ENCODE results near the gene CRIP2.

CRIP2 gene

GRCh38 chr14:105474483-105475268, at the start of gene CRIP2:
Gene CRIP2 (plus strand): TSS chr14:105474821. CDS start chr14:105474863, 42 bp downstream.
- peaks cover 16% of the 10 kb centered on the region for H3K4me1 ChIP-seq (ENCODE audit: insufficient read depth, poor library complexity, severe bottlenecking)
- peak; percentile 4; the same call in 2 of the 3 replicates for ATAC-seq (ENCODE audit: low read depth)
- no peaks in the 10 kb centered on the region for H3K27me3 ChIP-seq (ENCODE audit: insufficient read depth, poor library complexity, severe bottlenecking)
- H3K36me3 ChIP-seq (ENCODE audit: low read depth), result peaks cover 8% of the 10 kb centered on the region; the same call in 1 of the 2 replicates
- H3K4me3 ChIP-seq (ENCODE audit: severe bottlenecking), result peak within 1 kb of the TSS; percentile 89
- H3K9me3 ChIP-seq (ENCODE audit: severe bottlenecking), result no peaks in the 10 kb centered on the region
- TF ChIP-seq, protein P1, sequence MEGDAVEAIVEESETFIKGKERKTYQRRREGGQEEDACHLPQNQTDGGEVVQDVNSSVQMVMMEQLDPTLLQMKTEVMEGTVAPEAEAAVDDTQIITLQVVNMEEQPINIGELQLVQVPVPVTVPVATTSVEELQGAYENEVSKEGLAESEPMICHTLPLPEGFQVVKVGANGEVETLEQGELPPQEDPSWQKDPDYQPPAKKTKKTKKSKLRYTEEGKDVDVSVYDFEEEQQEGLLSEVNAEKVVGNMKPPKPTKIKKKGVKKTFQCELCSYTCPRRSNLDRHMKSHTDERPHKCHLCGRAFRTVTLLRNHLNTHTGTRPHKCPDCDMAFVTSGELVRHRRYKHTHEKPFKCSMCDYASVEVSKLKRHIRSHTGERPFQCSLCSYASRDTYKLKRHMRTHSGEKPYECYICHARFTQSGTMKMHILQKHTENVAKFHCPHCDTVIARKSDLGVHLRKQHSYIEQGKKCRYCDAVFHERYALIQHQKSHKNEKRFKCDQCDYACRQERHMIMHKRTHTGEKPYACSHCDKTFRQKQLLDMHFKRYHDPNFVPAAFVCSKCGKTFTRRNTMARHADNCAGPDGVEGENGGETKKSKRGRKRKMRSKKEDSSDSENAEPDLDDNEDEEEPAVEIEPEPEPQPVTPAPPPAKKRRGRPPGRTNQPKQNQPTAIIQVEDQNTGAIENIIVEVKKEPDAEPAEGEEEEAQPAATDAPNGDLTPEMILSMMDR (IDR thresholded peaks at IDR 0.05; ENCODE audit: poor library complexity, severe bottlenecking), result peak; percentile 14
- DNase-seq (ENCODE audit: low spot score), result no peak
- peak within 1 kb of the TSS; percentile 89 for H3K27ac ChIP-seq (ENCODE audit: poor library complexity, severe bottlenecking)

DNA sequence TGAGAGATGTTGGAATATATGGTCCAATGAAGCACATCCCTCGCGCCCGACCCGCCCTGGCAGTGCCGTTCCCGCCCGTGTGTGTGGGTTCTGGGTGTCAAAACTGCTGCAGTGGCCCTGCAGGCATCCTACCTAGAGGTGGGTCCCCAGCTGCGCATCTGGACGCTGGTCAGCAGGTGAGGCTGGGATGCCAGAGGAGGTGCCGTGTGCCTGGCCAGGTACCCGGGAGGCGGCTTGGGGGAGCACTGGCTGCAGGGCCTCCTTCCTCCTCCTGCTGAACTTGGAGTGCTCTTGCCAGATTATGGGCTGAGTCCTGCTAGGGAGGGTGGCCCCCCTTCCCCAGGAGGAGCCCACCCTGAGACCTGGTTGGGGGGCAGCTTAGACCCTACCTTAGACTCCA, 49.8 kb upstream of the CRIP2 start:
- TF ChIP-seq, protein P1 (IDR thresholded peaks at IDR 0.05; ENCODE audit: poor library complexity, severe bottlenecking), result no peak
- Histone ChIP-seq H3K4me1 (ENCODE audit: insufficient read depth, poor library complexity, severe bottlenecking) (peaks cover under 1% of the 10 kb centered on the region), H3K27me3 (ENCODE audit: insufficient read depth, poor library complexity, severe bottlenecking) (no peaks in the 10 kb centered on the region), H3K4me3 (ENCODE audit: severe bottlenecking) (no peak overlapping the region), H3K27ac (ENCODE audit: poor library complexity, severe bottlenecking) (no peak overlapping the region), H3K36me3 (ENCODE audit: low read depth) (peaks cover 47% of the 10 kb centered on the region), H3K9me3 (ENCODE audit: severe bottlenecking) (no peaks in the 10 kb centered on the region)
- DNase-seq (ENCODE audit: low spot score) (peak; percentile 63), ATAC-seq (ENCODE audit: low read depth) (no peak)

GRCh38 chr14:105425823-105426247, 48.8 kb upstream of the CRIP2 start:
- ATAC-seq (ENCODE audit: low read depth), result no peak
- peaks cover 11% of the 10 kb centered on the region for H3K4me1 ChIP-seq (ENCODE audit: insufficient read depth, poor library complexity, severe bottlenecking)
- peak; percentile 68 for DNase-seq (ENCODE audit: low spot score)
- peaks cover 53% of the 10 kb centered on the region for H3K36me3 ChIP-seq (ENCODE audit: low read depth)
- no peak overlapping the region for H3K27ac ChIP-seq (ENCODE audit: poor library complexity, severe bottlenecking)
- H3K27me3 ChIP-seq (ENCODE audit: insufficient read depth, poor library complexity, severe bottlenecking), result no peaks in the 10 kb centered on the region
- no peak overlapping the region for H3K4me3 ChIP-seq (ENCODE audit: severe bottlenecking)
- H3K9me3 ChIP-seq (ENCODE audit: severe bottlenecking), result no peaks in the 10 kb centered on the region
- TF ChIP-seq, protein P1 (IDR thresholded peaks at IDR 0.05; ENCODE audit: poor library complexity, severe bottlenecking), result no peak

- no peak overlapping the region for H3K4me3 ChIP-seq (ENCODE audit: severe bottlenecking)
- TF ChIP-seq, protein P1 (IDR thresholded peaks at IDR 0.05; ENCODE audit: poor library complexity, severe bottlenecking), result no peak
- no peak overlapping the region for H3K27ac ChIP-seq (ENCODE audit: poor library complexity, severe bottlenecking)
- H3K27me3 ChIP-seq (ENCODE audit: insufficient read depth, poor library complexity, severe bottlenecking), result no peaks in the 10 kb centered on the region
- ATAC-seq (ENCODE audit: low read depth), result no peak
- DNase-seq (ENCODE audit: low spot score), result peak; percentile 75
- peaks cover 60% of the 10 kb centered on the region for H3K36me3 ChIP-seq (ENCODE audit: low read depth)
- H3K4me1 ChIP-seq (ENCODE audit: insufficient read depth, poor library complexity, severe bottlenecking), result peaks cover 16% of the 10 kb centered on the region
- no peaks in the 10 kb centered on the region for H3K9me3 ChIP-seq (ENCODE audit: severe bottlenecking)
Observed at GRCh38 chr14:105426416-105427130, 48.0 kb upstream of the CRIP2 start.
